SU-DHL-6 (cell line): Measurements from ENCODE around the gene ZCRB1.

ENCODE experiments used
- EZH2phosphoT487 ChIP-seq: fragments of 200-600 bp; sonication (generic), shearing (Covaris generic); conservative IDR thresholded peaks from 2 replicates; pipeline ENCODE4 v1.6.1; 2018; ENCODE audit warnings: mild to moderate bottlenecking, antibody characterized with exemption, low read length, moderate library complexity, mixed read lengths
- TF ChIP-seq, protein P1 (sequence below): fragments of 200-600 bp; sonication (generic); IDR thresholded peaks from one replicate; pipeline ENCODE4 v1.5.1; 2017; ENCODE audit warnings: antibody characterized with exemption, mild to moderate bottlenecking, low read length, moderate library complexity; ENCODE audit not compliant: insufficient read depth, poor library complexity, severe bottlenecking

- TF ChIP-seq, protein P1, sequence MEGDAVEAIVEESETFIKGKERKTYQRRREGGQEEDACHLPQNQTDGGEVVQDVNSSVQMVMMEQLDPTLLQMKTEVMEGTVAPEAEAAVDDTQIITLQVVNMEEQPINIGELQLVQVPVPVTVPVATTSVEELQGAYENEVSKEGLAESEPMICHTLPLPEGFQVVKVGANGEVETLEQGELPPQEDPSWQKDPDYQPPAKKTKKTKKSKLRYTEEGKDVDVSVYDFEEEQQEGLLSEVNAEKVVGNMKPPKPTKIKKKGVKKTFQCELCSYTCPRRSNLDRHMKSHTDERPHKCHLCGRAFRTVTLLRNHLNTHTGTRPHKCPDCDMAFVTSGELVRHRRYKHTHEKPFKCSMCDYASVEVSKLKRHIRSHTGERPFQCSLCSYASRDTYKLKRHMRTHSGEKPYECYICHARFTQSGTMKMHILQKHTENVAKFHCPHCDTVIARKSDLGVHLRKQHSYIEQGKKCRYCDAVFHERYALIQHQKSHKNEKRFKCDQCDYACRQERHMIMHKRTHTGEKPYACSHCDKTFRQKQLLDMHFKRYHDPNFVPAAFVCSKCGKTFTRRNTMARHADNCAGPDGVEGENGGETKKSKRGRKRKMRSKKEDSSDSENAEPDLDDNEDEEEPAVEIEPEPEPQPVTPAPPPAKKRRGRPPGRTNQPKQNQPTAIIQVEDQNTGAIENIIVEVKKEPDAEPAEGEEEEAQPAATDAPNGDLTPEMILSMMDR = no peak
- TF ChIP-seq EZH2phosphoT487 = no peak
Measured at GRCh38 chr12:42270596-42270995, 55.3 kb downstream of the ZCRB1 start.
